ENCODE results near the gene NEBL. TPM values are rescaled to one million over a fixed set of nuclear protein-coding genes. Genes with fewer than 3 reads are reported as not detected.

NEBL gene
- total RNA-seq, 1 experiment from 2014 or later: 16.6 TPM

DNA sequence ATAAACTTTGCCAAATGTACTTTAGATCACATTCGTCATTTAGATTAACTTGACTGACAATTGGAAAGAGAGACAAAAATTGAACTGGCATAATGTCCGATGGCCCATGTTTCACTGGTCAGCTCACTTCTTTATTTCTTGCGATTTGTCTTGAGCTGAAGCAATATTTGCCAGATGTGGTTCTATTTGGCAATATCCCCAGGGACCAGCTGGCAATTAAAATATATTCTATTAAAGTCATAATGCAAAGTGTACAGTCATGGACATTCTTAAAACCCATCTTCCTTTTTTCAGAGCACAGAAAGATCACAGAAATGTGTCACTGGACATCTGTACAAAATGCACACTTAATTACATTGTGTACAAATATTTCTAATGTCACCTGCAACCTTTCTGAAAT lies 26.3 kb downstream of the NEBL start:
- no TSS peak for BruUV-seq (replicated peaks)
- Histone ChIP-seq H3K36me3 (ENCODE audit: control insufficient read depth in 1 of 2, insufficient read depth in 2 of 2, low read length in 2 of 2) (no peaks in the 10 kb centered on the region), H2AFZ (ENCODE audit: low read depth, low read length, poor library complexity, severe bottlenecking) (no peak overlapping the region), H3K4me3 (replicated peaks in 1 of 2; ENCODE audit: low read depth in 1 of 2, low read length in 2 of 2) (no peak overlapping the region), H3K4me2 (ENCODE audit: low read length) (no peak overlapping the region), H3K9ac (ENCODE audit: low read length) (no peak overlapping the region), H3K79me2 (ENCODE audit: insufficient read depth, low read length) (no peaks in the 10 kb centered on the region), H3K27me3 (ENCODE audit: insufficient read depth, low read length) (no peaks in the 10 kb centered on the region), H4K20me1 (ENCODE audit: insufficient read depth) (no peaks in the 10 kb centered on the region), H3K27ac (ENCODE audit: low read depth, low read length) (no peak overlapping the region), H3K9me2 (ENCODE audit: insufficient read depth) (no peaks in the 10 kb centered on the region), H3K9me3 (ENCODE audit: control insufficient read depth in 1 of 2, insufficient read depth in 1 of 2, low read depth in 1 of 2, low read length in 2 of 2) (no peaks in the 10 kb centered on the region), H3K4me1 (ENCODE audit: control insufficient read depth in 1 of 2, insufficient read depth in 2 of 2, low read length in 2 of 2) (no peaks in the 10 kb centered on the region)
- intact Hi-C loops (cut with micrococcal nuclease): no loop called here
- ChIA-PET POLR2A (no interaction called here), RAD21 (ENCODE audit: low non-redundant PET in 1 of 2, low total read pairs in 2 of 2, uncharacterized antibody in 2 of 2, unreplicated experiment in 2 of 2) (no interaction called here), CTCF (no interaction called here)
- TF ChIP-seq ZFX (IDR thresholded peaks at IDR 0.05) (no peak), EZH2 (IDR thresholded peaks at IDR 0.05) (no peak), FOSL1 (IDR thresholded peaks at IDR 0.05; ENCODE audit: low read depth) (no peak), RAD21 (IDR thresholded peaks at IDR 0.05; ENCODE audit: low read depth) (no peak)
- TF ChIP-seq, protein P1, sequence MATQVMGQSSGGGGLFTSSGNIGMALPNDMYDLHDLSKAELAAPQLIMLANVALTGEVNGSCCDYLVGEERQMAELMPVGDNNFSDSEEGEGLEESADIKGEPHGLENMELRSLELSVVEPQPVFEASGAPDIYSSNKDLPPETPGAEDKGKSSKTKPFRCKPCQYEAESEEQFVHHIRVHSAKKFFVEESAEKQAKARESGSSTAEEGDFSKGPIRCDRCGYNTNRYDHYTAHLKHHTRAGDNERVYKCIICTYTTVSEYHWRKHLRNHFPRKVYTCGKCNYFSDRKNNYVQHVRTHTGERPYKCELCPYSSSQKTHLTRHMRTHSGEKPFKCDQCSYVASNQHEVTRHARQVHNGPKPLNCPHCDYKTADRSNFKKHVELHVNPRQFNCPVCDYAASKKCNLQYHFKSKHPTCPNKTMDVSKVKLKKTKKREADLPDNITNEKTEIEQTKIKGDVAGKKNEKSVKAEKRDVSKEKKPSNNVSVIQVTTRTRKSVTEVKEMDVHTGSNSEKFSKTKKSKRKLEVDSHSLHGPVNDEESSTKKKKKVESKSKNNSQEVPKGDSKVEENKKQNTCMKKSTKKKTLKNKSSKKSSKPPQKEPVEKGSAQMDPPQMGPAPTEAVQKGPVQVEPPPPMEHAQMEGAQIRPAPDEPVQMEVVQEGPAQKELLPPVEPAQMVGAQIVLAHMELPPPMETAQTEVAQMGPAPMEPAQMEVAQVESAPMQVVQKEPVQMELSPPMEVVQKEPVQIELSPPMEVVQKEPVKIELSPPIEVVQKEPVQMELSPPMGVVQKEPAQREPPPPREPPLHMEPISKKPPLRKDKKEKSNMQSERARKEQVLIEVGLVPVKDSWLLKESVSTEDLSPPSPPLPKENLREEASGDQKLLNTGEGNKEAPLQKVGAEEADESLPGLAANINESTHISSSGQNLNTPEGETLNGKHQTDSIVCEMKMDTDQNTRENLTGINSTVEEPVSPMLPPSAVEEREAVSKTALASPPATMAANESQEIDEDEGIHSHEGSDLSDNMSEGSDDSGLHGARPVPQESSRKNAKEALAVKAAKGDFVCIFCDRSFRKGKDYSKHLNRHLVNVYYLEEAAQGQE (IDR thresholded peaks at IDR 0.05; ENCODE audit: low read depth): no peak
- ATAC-seq (no peak), DNase-seq (ENCODE audit: low read depth, low spot score) (no peak)

DNA sequence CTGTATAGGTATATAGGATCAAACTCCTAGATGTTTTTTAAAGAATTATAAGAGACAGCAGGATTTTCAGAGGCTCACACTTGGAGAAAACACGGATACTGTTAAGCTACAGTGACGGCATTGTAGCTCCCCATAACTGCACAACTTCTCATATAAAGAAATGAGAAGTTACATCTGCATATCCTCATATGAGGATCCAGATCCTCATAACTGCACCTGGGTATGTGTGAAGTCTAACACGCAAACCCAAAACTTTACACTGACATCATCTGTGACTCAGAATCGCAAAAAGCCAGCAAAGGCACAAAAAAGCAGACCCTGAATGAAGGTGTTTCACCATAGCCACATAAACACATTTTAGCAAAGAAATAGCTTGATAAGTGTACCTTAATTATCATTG lies 34.1 kb downstream of the NEBL start:
- ATAC-seq (no peak), DNase-seq (ENCODE audit: low read depth, low spot score) (no peak)
- Histone ChIP-seq H3K79me2 (ENCODE audit: insufficient read depth, low read length) (no peaks in the 10 kb centered on the region), H3K27me3 (ENCODE audit: insufficient read depth, low read length) (no peaks in the 10 kb centered on the region), H3K4me3 (replicated peaks in 1 of 2; ENCODE audit: low read depth in 1 of 2, low read length in 2 of 2) (no peak overlapping the region), H3K36me3 (ENCODE audit: control insufficient read depth in 1 of 2, insufficient read depth in 2 of 2, low read length in 2 of 2) (no peaks in the 10 kb centered on the region), H2AFZ (ENCODE audit: low read depth, low read length, poor library complexity, severe bottlenecking) (no peak overlapping the region), H3K4me1 (ENCODE audit: control insufficient read depth in 1 of 2, insufficient read depth in 2 of 2, low read length in 2 of 2) (no peaks in the 10 kb centered on the region), H3K9me3 (ENCODE audit: control insufficient read depth in 1 of 2, insufficient read depth in 1 of 2, low read depth in 1 of 2, low read length in 2 of 2) (no peaks in the 10 kb centered on the region), H3K9me2 (ENCODE audit: insufficient read depth) (no peaks in the 10 kb centered on the region), H4K20me1 (ENCODE audit: insufficient read depth) (no peaks in the 10 kb centered on the region), H3K4me2 (ENCODE audit: low read length) (no peak overlapping the region), H3K27ac (ENCODE audit: low read depth, low read length) (no peak overlapping the region), H3K9ac (ENCODE audit: low read length) (no peak overlapping the region)
- BruUV-seq (replicated peaks): no TSS peak
- intact Hi-C loops (cut with micrococcal nuclease): no loop called here
- POLR2A ChIA-PET: no interaction called here
- CTCF ChIA-PET: interaction anchor here (1.1 kb wide), 1 partner anchor 407 kb away, joined by 4 read pairs; no protein-coding TSS in a partner anchor
- RAD21 ChIA-PET (ENCODE audit: low non-redundant PET in 1 of 2, low total read pairs in 2 of 2, uncharacterized antibody in 2 of 2, unreplicated experiment in 2 of 2): no interaction called here
- TF ChIP-seq EGR1 (IDR thresholded peaks at IDR 0.05; ENCODE audit: low read depth): no peak
- TF ChIP-seq ZNF274 (IDR thresholded peaks at IDR 0.05; ENCODE audit: low read depth, low read length): no peak
- no peak for TF ChIP-seq SP1 (IDR thresholded peaks at IDR 0.05; ENCODE audit: low read depth)
- TF ChIP-seq, protein P2, sequence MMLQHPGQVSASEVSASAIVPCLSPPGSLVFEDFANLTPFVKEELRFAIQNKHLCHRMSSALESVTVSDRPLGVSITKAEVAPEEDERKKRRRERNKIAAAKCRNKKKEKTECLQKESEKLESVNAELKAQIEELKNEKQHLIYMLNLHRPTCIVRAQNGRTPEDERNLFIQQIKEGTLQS (IDR thresholded peaks at IDR 0.05): no peak
- no peak for TF ChIP-seq ELF1 (IDR thresholded peaks at IDR 0.05; ENCODE audit: borderline replicate concordance, low read depth)
- no peak for TF ChIP-seq ZFX (IDR thresholded peaks at IDR 0.05)
- no peak for TF ChIP-seq POLR2AphosphoS5 (IDR thresholded peaks at IDR 0.05; ENCODE audit: low read depth, low read length)
- TF ChIP-seq SIN3A (IDR thresholded peaks at IDR 0.05; ENCODE audit: low read depth): no peak
- TF ChIP-seq EZH2 (IDR thresholded peaks at IDR 0.05): no peak
- TF ChIP-seq, protein P3, sequence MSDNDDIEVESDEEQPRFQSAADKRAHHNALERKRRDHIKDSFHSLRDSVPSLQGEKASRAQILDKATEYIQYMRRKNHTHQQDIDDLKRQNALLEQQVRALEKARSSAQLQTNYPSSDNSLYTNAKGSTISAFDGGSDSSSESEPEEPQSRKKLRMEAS (IDR thresholded peaks at IDR 0.05): no peak
- TF ChIP-seq, protein P4, sequence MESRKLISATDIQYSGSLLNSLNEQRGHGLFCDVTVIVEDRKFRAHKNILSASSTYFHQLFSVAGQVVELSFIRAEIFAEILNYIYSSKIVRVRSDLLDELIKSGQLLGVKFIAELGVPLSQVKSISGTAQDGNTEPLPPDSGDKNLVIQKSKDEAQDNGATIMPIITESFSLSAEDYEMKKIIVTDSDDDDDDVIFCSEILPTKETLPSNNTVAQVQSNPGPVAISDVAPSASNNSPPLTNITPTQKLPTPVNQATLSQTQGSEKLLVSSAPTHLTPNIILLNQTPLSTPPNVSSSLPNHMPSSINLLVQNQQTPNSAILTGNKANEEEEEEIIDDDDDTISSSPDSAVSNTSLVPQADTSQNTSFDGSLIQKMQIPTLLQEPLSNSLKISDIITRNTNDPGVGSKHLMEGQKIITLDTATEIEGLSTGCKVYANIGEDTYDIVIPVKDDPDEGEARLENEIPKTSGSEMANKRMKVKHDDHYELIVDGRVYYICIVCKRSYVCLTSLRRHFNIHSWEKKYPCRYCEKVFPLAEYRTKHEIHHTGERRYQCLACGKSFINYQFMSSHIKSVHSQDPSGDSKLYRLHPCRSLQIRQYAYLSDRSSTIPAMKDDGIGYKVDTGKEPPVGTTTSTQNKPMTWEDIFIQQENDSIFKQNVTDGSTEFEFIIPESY (IDR thresholded peaks at IDR 0.05; ENCODE audit: extremely low read depth, insufficient replicate concordance, low read length): no peak
- no peak for TF ChIP-seq TCF7L2 (IDR thresholded peaks at IDR 0.05; ENCODE audit: borderline replicate concordance, extremely low read depth, insufficient read depth, insufficient read length)

Data from HCT116 (cell line).